Measurements from ENCODE around the gene ACE.
A peak's percentile ranks its signal among the peaks of the same experiment; 100 is the strongest.

ACE gene

DNA sequence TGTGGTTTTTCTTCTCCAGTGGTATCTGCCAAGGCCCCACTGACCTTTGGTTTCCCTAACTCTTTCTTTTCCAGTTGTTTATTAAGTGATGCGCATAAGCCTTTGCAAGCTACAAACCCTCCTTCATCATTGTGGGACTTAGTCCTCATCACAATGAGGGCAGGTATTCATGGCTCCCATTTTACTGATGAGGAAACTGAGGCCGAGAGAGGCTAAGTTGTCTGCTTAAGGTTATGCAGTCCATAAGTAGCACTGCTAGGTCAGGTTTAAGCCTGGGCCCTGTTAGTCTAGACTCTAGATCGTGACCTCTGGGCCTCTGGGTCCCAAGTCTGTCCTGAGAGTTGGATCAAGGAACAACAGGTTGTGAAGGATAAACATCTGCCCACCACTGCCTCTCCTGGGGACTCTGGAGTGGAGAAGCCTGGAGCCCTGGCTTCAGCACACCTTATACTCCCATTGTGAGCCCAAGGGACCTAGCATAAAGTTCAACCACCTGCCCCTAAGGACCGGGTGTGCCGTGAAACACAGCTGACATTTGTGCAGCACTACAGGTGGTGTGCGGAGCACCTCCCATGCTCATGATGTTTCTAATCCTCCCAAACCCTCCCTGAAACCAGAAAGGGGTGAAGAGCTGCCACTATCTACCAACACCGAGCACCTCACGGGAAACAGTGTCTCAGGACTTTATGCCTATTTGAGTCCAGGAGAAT, 41.1 kb downstream of the ACE start:
- DNase-seq = no peak

DNA sequence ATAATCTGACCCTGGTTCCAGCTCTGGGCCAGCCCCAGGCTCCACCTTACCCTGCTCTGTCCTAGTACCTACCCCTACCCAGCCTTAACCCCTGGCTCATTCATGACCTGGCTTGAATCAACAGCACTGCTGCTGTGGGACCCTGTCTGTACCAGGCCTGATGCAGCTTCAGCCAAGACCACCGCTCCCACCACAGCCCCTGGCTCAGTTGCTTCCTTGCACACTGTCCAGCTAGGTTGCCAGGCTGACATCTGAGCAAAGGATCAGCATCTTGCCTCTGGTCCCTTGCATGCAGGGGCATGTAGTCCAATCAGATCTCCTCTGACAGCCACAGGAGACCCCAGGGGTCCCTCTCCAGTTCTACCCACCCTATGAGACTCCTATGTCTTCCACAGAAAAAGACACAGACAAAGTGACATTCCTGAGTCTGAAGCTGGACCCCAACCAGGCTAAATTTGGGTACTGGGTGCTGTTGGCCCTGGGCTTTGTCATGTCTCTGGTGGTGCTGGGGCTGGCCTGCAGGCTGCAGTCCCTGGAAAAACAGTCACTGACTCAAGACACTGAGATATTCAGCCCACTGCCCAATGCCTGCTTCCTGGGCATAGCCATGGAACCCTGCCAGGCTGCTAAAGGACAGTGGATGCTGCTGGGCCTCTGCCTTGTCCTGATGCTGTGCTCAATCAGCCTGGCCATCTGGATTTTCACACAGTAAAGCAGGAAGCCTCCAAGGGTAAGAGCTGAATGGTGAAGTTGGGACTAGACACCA, 42.4 kb downstream of the ACE start:
- DNase-seq = no peak

DNA sequence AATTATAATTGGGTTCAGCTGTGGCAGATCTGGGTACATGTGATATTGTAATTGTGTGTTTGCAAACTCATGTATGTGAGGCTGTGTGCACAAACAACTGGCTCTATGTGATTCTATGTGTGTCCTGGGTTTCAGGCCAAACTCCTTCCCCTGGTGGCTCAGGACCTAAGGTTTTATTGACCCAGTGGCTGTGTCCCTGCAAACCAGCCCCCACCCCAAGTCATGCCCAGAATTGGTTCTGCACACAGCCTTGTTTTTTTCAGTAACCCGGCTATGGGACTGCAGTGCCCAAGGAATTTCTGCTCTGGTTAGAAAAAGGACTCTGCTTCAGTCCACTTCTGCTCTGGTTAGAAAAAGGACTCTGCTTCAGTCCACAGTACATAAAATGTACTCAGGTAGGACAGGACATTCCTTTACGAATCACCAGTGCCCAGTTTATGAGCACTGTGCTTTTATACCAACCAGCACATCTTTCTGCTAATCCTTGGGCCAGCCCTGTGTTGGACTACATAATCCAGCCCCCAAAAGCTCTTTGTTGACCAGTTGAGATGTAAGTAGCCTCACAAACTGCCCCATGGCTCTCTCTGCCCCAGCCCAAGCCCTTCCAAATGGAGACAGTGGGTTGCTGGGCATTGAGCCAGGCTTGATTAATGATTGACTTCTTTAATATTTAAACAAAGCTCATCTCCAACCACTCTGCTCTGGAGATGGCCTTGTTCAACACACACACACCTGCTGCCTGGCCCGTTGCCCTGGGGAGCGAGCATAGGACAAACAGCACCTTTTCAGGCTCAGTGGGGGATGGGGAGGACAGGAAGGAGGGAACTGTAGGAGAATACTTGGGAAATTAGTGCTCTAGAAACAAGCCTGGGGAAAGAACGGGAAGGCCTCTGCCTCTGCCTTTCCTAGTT, 43.4 kb downstream of the ACE start:
- DNase-seq = no peak

DNA sequence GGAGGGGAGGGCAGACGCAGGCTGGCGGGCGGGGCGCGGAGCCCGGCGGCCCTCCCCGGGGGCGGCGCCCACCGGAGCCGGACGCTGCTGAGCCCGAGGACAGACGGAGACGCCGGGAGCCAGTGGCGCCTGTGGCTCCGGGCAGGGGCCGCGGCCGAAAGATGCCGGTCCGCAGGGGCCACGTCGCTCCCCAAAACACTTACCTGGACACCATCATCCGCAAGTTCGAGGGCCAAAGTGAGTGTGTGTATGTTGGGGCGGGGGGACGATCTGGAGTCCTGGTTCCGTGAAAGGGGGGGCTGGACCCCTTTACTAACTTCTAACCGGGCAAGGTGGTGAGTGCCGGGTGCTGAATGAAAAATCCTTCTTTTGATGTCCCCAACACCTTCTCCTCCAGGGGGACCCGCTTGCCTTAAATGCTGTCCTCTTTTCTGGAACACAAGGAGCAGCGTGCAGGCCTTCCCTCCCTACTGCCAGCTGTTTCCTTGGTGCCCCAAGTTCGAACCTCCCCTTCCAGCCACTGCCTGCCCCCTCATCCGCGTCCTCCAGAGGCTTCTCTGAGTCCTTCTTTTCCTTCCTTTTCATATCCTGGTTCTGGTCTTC, 46.5 kb downstream of the ACE start, which contains the start of gene KCNH6:
Gene KCNH6, plus strand, starts transcription at position 106 of the 603 bp plus-strand sequence. Its CDS starts 56 bp downstream, at position 162.
- no peak for DNase-seq

GRCh38 chr17:63524051-63524450, 47.2 kb downstream of the ACE start:
- no peak for DNase-seq

GRCh38 chr17:63525190-63525946, 48.5 kb downstream of the ACE start:
- no peak for DNase-seq

- no peak for DNase-seq
These were observed 50.0 kb downstream of the ACE start for GRCh38 chr17:63526861-63527260.

DNA sequence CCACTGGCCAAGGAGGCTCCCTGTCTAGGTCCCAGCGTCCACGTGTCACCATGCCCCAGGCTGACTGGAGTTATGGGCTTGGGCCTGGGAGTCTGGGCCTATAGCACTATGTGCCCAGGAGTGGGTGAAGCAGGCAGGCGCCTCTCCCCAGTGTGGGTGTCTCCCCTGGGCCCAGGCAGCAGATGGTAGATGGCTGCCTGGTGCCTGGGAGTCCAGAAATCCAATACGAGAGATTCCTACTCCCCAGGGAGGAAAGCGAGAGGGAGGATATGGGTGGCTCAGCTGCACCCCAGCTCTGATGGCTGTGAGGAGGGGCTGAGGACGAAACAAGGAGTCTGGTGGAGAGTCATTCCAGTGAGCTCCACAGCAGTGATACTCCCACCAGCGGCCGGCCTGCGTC, 51.3 kb downstream of the ACE start:
- no peak for DNase-seq

- DNase-seq = no peak
These were observed 53.1 kb downstream of the ACE start for GRCh38 chr17:63529711-63530556.

GRCh38 chr17:63530557-63531021, 53.7 kb downstream of the ACE start:
- no peak for DNase-seq

DNA sequence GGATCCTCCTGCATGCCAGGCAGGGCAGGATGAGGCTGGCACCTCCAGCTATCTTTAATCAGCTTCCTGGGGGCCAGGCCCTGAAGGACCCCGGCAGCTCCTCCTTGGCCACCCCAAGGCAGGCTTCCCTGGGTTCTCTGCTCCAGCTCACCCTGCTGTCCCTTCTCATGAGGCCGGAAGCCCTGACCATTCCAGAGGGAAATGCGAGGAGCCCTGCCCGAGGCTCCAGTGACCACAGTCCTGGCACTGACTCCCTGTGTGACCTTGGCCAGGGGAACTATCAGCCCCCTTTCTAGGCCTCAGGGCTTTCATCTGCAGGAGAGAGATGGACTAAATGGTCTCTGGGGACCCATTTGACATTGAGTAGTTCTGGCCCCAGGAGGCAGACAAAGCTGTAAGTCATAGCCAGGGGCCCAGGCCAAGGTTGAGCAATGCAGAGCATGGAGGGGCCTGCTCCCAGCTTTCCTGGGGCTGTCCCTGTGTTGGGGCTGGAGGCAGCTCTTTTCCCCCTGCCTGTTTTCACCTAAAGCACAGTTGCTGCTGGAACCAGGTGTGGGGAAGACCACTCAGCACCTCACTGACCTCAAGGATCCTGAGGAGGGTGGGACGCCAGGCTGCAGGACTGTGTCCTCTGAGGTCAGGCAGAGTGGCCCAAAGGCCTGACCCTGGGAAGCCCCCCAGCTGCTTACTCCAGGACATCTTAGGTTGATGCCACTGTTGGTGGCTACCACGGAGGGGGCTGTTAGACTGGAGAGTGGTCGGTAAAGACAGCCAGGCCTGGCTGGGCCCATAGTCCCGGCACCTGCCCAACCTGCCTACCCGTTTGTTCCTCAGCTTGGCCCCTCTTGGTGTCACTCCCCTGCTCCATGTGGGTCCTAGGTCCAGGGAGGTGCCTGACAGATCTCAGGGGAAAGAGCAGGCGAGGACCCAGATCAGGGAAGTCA, 54.4 kb downstream of the ACE start:
- DNase-seq = no peak

- DNase-seq = no peak
These were observed 56.7 kb downstream of the ACE start for GRCh38 chr17:63533433-63534077.

- DNase-seq = no peak
These were observed 57.3 kb downstream of the ACE start for GRCh38 chr17:63534078-63534570.

- no peak for DNase-seq
These were observed 58.1 kb downstream of the ACE start for GRCh38 chr17:63534816-63535455.

DNA sequence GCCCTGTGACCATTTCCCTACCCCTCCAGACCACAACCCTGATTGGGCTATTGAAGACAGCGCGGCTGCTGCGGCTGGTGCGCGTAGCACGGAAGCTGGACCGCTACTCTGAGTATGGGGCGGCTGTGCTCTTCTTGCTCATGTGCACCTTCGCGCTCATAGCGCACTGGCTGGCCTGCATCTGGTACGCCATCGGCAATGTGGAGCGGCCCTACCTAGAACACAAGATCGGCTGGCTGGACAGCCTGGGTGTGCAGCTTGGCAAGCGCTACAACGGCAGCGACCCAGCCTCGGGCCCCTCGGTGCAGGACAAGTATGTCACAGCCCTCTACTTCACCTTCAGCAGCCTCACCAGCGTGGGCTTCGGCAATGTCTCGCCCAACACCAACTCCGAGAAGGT, 58.8 kb downstream of the ACE start:
- no peak for DNase-seq

DNA sequence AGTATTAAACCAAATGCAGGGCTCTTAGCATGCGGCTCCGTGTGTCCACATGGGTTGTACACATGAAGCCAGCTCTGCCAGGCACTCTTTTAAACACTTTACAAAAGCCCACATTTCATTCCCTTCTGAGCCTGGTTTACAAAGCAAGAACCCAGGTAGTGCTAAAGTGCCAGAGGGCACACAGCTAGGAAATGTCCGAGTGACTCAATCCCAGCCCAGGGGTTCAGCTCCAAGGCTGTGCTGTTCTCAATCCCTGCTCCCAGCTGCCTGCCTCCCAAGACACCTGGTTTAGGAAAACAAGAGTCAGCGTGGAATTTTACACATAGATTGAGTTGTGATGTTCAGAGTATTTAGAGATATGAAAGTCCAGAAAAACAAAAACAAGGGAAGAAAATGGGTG, 60.1 kb downstream of the ACE start:
- DNase-seq = no peak

- DNase-seq = peak in 1 of 3 donors; percentile 33
These were observed 61.3 kb downstream of the ACE start for GRCh38 chr17:63537991-63538692.

All from suppressor macrophage treated with lipopolysaccharide for 1 hour (primary cell).